IPS-20b (cell line): Measurements from ENCODE around the gene IFIT1.
"Not testable (repeated sequence)": the region's sequence is repeated elsewhere in the genome, so short reads cannot be mapped to it uniquely, and the experiment has no call there.

ENCODE experiments used
- H3K27ac ChIP-seq: one replicate; pipeline ENCODE4 v1.5.1; 2013; ENCODE audit warnings: low read length
- H3K27me3 ChIP-seq: 2 replicates; pipeline ENCODE4 v1.6.1; 2013; ENCODE audit warnings: mild to moderate bottlenecking, low read length, inconsistent platforms; ENCODE audit not compliant: insufficient read depth
- H3K36me3 ChIP-seq: 2 replicates; pipeline ENCODE4 v1.6.1; 2013; ENCODE audit warnings: low read depth, mild to moderate bottlenecking, inconsistent platforms, low read length, moderate library complexity; ENCODE audit not compliant: insufficient read depth
- H3K4me1 ChIP-seq: 2 replicates; pipeline ENCODE4 v1.6.1; 2013; ENCODE audit warnings: mild to moderate bottlenecking, control low read depth, inconsistent platforms, low read length, moderate library complexity; ENCODE audit not compliant: insufficient read depth
- H3K4me3 ChIP-seq: 2 replicates; pipeline ENCODE4 v1.5.1; 2013; ENCODE audit warnings: mild to moderate bottlenecking, low read length, inconsistent platforms
- H3K9ac ChIP-seq: 2 replicates; pipeline ENCODE4 v1.6.1; 2013; ENCODE audit warnings: low read depth, mild to moderate bottlenecking, inconsistent platforms, low read length, moderate library complexity
- H3K9me3 ChIP-seq: 2 replicates; pipeline ENCODE4 v1.6.1; 2013; ENCODE audit warnings: mild to moderate bottlenecking, low read depth, low read length, inconsistent platforms; ENCODE audit not compliant: insufficient read depth

Gene IFIT1

GRCh38 chr10:89389254-89389653 lies 3.2 kb upstream of the IFIT1 start:
- no peaks in the 10 kb centered on the region for H3K27me3 ChIP-seq
- H3K27ac ChIP-seq: no peak overlapping the region
- no peak overlapping the region for H3K4me3 ChIP-seq

DNA sequence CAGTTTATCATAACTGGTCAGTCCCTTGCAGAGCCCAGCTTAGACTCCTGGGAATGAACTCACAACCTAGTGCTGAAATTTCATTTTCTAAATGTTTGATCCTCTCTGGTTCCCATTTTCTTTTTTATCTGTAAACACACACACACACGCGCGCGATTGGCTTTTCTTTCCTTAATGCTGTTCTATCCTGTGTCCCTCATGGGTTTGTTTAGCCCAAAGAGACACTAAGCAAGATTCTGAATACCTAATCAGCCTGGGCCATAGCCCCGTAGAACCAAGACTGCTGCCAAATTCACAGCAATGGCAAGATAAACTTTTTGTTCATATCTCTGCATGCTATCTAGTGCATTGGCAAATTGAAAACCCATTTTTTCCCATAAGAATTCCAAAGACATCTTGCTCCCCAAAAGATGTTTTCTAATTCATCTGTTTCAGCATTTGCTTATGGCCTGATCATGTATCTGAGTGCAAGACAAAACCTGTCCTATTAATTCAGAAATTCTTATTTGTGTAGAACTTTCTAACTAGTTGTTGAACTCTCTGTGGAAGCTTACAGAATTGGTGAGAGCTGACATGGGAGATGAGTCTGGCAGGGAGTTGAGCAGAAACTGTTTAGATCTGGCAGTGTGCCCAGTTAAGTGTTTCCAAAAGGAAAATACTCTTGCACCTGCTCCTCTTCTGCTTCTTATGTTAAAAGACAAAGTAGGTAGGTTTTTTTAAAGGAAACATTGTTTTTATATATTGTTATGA lies 1.8 kb upstream of the IFIT1 start:
- Histone ChIP-seq H3K27me3 (no peaks in the 10 kb centered on the region), H3K4me1 (peaks cover 6% of the 10 kb centered on the region; the same call in 1 of the 2 replicates), H3K36me3 (no peaks in the 10 kb centered on the region), H3K9me3 (no peaks in the 10 kb centered on the region), H3K4me3 (no peak overlapping the region), H3K27ac (no peak overlapping the region), H3K9ac (no peak overlapping the region)

More at GRCh38 chr10:89389254-89389653, 3.2 kb upstream of the IFIT1 start:
- H3K9me3 ChIP-seq: no peaks in the 10 kb centered on the region
- H3K9ac ChIP-seq: no peak overlapping the region
- H3K36me3 ChIP-seq: no peaks in the 10 kb centered on the region
- peaks cover 6% of the 10 kb centered on the region; the same call in 1 of the 2 replicates for H3K4me1 ChIP-seq

DNA sequence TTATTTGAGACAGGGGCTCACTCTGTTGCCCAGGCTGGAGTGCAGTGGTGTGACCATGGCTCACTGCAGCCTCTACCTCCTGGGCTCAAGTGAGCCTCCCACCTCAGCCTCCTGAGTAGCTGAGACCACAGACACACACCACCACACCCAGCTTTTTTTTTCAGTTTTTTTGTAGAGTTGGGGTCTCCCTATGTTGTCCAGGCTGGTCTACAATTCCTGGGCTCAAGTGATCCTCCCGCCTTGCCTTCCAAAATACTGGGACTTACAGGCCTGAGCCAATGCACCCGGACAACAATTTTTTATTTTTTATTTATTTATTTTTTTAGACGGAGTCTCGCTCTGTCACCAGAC lies 1.2 kb upstream of the IFIT1 start:
- H3K27me3 ChIP-seq, H3K9ac ChIP-seq, H3K4me3 ChIP-seq, H3K9me3 ChIP-seq, H3K4me1 ChIP-seq, H3K27ac ChIP-seq, H3K36me3 ChIP-seq: not testable (repeated sequence)

- H3K9me3 ChIP-seq: peaks cover 3% of the 10 kb centered on the region; the same call in 1 of the 2 replicates
- peak overlapping the region; percentile 63; the same call in 1 of the 2 replicates for H3K9ac ChIP-seq
- H3K36me3 ChIP-seq: no peaks in the 10 kb centered on the region
- H3K4me1 ChIP-seq: peaks cover 6% of the 10 kb centered on the region; the same call in 1 of the 2 replicates
- peak overlapping the region; percentile 6 for H3K27ac ChIP-seq
- H3K27me3 ChIP-seq: no peaks in the 10 kb centered on the region
- H3K4me3 ChIP-seq: peak overlapping the region; percentile 70
Measured at GRCh38 chr10:89392974-89393373, 551 bp downstream of the IFIT1 start.

GRCh38 chr10:89393898-89394297 lies 1.5 kb downstream of the IFIT1 start:
- peaks cover 9% of the 10 kb centered on the region; the same call in 1 of the 2 replicates for H3K9me3 ChIP-seq
- H3K27me3 ChIP-seq: no peaks in the 10 kb centered on the region
- peaks cover 6% of the 10 kb centered on the region; the same call in 1 of the 2 replicates for H3K4me1 ChIP-seq
- H3K36me3 ChIP-seq: no peaks in the 10 kb centered on the region
- H3K27ac ChIP-seq: no peak overlapping the region
- no peak overlapping the region for H3K9ac ChIP-seq
- H3K4me3 ChIP-seq: no peak overlapping the region

GRCh38 chr10:89395141-89395540 lies 2.7 kb downstream of the IFIT1 start:
- H3K27me3 ChIP-seq: no peaks in the 10 kb centered on the region
- no peak overlapping the region for H3K9ac ChIP-seq
- H3K4me3 ChIP-seq: no peak overlapping the region
- no peak overlapping the region for H3K27ac ChIP-seq
- H3K4me1 ChIP-seq: peaks cover 6% of the 10 kb centered on the region; the same call in 1 of the 2 replicates
- H3K36me3 ChIP-seq: no peaks in the 10 kb centered on the region
- H3K9me3 ChIP-seq: peaks cover 9% of the 10 kb centered on the region; the same call in 1 of the 2 replicates

DNA sequence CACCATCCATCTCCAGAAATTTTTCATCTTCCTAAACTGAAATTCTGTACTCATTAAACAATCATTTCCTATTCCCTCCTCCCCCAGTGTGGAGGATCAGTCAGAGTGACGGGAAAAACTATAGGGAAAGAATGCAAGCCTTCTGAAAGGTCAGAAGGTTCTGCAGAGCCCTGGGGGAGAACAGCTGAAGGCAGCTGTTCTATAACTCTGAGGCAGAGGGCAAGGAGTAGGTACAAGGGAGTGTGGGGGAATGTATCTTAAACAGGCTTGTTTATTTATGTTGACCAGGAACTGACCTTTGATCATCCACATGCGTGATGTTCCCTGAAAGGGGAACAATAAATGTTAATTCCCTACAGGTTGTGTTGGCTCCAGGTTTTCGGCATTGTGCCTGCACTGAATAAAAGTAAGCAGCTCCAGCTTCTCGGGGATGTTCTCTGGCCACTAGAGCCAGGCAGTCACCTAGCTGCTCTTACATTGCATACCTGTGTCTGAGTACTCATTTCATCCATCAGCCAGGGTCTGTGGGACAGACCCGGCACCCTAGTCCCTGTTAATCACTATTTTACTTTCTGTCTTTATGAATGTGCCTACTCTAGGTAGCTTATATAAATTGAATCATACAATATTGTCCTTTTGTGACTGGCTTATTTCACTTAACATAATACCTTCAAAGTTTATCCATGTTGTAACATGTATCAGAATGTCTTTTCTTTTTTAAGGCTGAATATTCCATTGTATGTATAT lies 5.8 kb downstream of the IFIT1 start:
- Histone ChIP-seq H3K4me1 (no peaks in the 10 kb centered on the region), H3K4me3 (no peak overlapping the region), H3K27me3 (no peaks in the 10 kb centered on the region), H3K36me3 (no peaks in the 10 kb centered on the region), H3K9ac (no peak overlapping the region), H3K27ac (no peak overlapping the region), H3K9me3 (peaks cover 9% of the 10 kb centered on the region; the same call in 1 of the 2 replicates)

GRCh38 chr10:89399956-89400355 lies 7.5 kb downstream of the IFIT1 start:
- Histone ChIP-seq H3K27ac (no peak overlapping the region), H3K4me3 (no peak overlapping the region), H3K4me1 (no peaks in the 10 kb centered on the region), H3K27me3 (no peaks in the 10 kb centered on the region), H3K9me3 (peaks cover 9% of the 10 kb centered on the region; the same call in 1 of the 2 replicates), H3K36me3 (no peaks in the 10 kb centered on the region), H3K9ac (no peak overlapping the region)

- Histone ChIP-seq H3K27ac (no peak overlapping the region), H3K27me3 (no peaks in the 10 kb centered on the region), H3K9ac (no peak overlapping the region), H3K4me3 (no peak overlapping the region), H3K36me3 (no peaks in the 10 kb centered on the region), H3K4me1 (no peaks in the 10 kb centered on the region), H3K9me3 (peaks cover 5% of the 10 kb centered on the region; the same call in 1 of the 2 replicates)
Measured at GRCh38 chr10:89403043-89403442, 10.6 kb downstream of the IFIT1 start.

DNA sequence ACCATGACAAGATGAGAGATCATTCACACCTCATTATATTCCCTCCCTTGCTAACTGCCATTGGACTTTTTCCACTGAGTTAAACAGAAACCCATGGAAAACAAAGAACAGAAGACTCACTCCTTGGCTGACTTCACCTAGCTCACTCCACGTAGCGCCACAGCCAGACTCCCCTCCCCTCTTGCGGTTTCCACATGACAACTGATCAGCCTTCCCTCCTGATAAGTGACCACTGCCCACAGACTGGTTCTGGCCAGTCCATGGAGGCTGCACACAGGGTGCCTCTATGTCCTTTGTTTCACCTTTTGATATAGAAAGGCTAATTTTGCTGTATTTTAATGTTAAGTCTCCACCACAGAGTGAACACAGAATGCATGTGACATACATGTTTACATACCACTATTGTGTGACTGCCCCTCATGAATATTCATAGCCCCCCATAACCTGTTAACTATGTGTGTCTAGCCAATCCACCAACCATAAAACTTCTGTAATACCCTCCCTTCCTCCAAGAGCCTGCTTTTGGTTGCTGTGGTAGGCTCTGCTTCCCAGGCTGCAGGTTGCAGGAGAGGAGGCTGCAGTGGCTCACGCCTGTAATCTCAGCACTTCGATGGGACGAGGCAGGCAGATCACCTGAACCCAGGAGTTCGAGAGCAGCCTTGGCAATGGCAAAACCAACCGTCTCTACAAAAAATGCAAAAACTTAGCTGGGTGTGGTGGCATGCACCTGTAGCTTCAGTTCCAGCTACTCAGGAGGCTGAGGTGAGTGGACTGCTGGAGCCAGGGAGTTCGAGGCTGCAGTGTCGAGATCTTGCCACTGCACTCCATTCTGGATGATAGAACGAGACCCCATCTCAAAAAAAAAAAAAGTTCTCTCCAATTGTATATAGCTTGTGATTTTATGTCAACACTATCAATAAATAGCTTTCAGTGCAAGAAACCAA lies 12.0 kb downstream of the IFIT1 start:
- Histone ChIP-seq H3K9ac (no peak overlapping the region), H3K9me3 (no peaks in the 10 kb centered on the region), H3K36me3 (no peaks in the 10 kb centered on the region), H3K27me3 (no peaks in the 10 kb centered on the region), H3K4me1 (no peaks in the 10 kb centered on the region), H3K4me3 (no peak overlapping the region), H3K27ac (no peak overlapping the region)

- H3K36me3 ChIP-seq: not testable (repeated sequence)
Measured at GRCh38 chr10:89406178-89406577, 13.8 kb downstream of the IFIT1 start.

More at GRCh38 chr10:89406178-89406577, 13.8 kb downstream of the IFIT1 start:
- not testable (repeated sequence) for H3K4me3 ChIP-seq, H3K9me3 ChIP-seq, H3K4me1 ChIP-seq, H3K9ac ChIP-seq, H3K27ac ChIP-seq, H3K27me3 ChIP-seq
